ENCODE results near the gene HDHD3. TPM values are rescaled to one million over a fixed set of nuclear protein-coding genes. Genes with fewer than 3 reads are reported as not detected.
"Not testable (repeated sequence)": the region's sequence is repeated elsewhere in the genome, so short reads cannot be mapped to it uniquely, and the experiment has no call there.

HDHD3 gene
- polyA plus RNA-seq, 3 donors = 27.1 to 51.5 (median 38.3) TPM

DNA sequence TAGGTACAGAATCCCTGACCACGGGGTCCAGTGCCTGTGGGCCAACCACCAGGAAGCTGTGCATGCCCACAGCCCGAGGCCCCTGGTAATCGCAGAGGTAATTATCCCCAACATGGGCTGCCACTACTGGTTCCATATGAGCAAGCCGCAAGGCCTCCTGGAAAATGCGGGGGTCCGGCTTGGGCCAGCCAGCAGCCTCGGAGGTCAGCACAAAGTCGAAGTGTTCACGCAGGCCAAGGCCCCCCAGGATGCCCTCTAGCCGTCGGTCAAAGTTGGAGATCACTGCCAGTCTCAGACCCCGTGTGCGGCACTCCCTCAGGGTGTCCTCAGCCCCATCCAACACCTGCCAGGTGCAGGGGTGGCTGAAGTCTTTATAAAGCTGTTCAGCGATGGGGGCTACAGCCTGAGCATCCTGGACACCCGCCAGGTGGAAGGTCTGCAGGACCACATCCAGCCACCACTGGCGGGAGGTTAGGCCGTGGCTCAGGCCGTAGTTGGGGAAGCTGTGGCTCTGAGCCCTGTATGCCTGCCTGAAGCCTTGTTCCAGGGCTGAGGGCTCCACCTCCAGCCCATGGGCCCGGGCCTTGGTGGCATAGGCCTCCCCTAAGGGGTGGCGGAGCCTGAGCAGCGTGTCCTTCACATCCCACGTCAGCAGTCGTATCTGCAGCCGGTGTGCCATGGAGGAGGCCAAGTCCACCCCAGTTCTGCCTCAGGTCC lies 3.0 kb downstream of the HDHD3 start:
- no peak for DNase-seq (ENCODE audit: extremely low read depth in 1 of 11, low read depth in 9 of 11, low spot score in 4 of 11)

DNA sequence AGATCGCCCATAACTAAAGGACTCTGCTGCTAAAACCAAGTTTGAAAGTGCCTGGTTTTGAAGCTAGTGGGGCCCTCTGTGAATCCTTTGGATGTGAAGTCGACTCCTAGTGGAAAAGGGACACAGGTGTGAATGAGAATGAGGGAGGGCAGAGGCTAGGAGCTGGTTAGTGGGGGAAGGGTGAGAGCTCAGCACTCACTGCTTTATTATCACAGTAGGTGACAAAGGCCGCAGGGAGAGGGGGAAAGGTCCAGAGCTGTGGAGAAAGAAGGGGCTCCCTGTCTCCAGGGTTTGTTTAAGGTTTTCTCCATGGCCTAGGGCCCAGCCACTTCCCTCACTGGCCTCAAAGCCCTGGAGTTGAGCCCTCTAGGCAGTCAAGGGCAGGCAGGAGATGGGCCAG lies 3.5 kb downstream of the HDHD3 start:
- DNase-seq (ENCODE audit: extremely low read depth in 1 of 11, low read depth in 9 of 11, low spot score in 4 of 11) = no peak

- no peak for DNase-seq (ENCODE audit: extremely low read depth in 1 of 11, low read depth in 9 of 11, low spot score in 4 of 11)
These were observed 4.7 kb downstream of the HDHD3 start for GRCh38 chr9:113372059-113372458.

GRCh38 chr9:113370806-113371325 lies 5.9 kb downstream of the HDHD3 start:
- no peak for DNase-seq (ENCODE audit: extremely low read depth in 1 of 11, low read depth in 9 of 11, low spot score in 4 of 11)

DNA sequence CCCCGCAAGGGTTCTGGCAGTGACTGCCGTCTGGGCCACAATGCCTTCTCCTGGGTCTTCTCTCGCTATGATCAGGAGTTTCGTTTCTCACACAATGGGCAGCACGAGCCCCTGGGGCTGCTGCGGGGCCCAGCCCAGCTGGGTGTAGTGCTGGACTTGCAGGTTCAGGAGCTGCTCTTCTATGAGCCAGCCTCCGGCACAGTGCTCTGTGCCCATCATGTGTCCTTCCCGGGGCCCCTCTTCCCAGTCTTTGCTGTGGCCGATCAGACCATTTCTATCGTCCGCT lies 7.0 kb downstream of the HDHD3 start:
- DNase-seq (ENCODE audit: extremely low read depth in 1 of 11, low read depth in 9 of 11, low spot score in 4 of 11) = no peak

DNA sequence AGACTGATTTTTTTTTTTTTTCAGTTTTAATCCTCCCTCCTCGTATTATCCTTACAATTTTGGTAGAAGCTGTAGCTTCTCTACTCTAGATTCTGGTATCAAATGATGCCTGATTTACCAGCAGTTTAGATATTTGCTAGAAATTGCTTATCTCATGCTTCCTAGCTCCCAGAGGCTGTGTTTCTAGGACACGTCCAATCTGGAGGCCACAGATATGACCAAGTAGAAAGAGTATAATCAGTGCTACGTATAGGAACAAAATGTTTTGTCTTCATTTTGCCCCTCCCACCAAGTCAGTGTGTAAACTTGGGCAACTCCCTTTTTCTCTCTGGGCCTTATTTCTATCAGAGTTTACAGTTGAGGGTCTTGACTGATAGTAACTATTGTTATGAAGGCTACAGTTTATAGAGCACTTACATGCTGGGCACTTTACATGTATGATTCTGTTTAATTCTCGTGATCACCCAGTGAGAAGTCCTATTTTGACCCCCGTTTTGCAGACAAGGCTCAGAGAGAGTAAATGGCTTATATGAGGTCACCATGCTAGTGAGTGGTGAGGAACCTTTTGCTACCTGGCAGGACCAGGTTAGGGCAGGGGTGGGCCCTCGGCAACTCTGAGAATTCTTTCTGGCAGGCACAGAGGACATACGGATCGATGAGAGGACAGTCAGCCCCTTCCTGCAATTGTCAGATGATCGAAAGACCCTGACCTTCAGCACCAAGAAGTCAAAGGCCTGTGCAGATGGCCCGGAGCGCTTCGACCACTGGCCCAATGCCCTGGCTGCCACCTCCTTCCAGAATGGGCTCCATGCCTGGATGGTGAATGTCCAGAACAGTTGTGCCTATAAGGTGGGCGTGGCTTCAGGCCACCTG lies 7.6 kb downstream of the HDHD3 start:
- no peak for DNase-seq (ENCODE audit: extremely low read depth in 1 of 11, low read depth in 9 of 11, low spot score in 4 of 11)

GRCh38 chr9:113368348-113368981 lies 8.3 kb downstream of the HDHD3 start:
- DNase-seq (ENCODE audit: extremely low read depth in 1 of 11, low read depth in 9 of 11, low spot score in 4 of 11) = no peak

- DNase-seq (ENCODE audit: extremely low read depth in 1 of 11, low read depth in 9 of 11, low spot score in 4 of 11) = not testable (repeated sequence)
These were observed 11.1 kb downstream of the HDHD3 start for GRCh38 chr9:113365652-113366051.

DNA sequence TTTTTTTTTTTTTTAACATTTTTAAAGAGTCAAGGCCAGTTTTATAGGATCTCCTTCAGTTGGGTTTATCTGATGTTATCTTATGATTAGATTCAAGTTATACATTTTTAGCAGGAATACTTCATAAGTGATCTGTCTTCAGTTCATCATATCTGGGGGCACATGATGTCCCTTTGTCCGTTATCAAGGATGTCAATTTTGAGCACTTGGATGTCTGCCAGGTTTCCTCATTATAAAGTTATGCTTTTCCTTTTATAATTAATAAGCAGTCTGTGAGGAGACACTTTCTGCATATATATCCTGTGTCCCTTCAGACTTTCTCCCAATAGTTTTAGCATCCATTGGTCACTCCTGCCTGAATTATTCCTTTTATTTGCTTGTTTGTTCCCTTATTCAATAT lies 11.8 kb downstream of the HDHD3 start:
- no peak for DNase-seq (ENCODE audit: extremely low read depth in 1 of 11, low read depth in 9 of 11, low spot score in 4 of 11)

- no peak for DNase-seq (ENCODE audit: extremely low read depth in 1 of 11, low read depth in 9 of 11, low spot score in 4 of 11)
These were observed 13.4 kb downstream of the HDHD3 start for GRCh38 chr9:113363336-113363735.

DNA sequence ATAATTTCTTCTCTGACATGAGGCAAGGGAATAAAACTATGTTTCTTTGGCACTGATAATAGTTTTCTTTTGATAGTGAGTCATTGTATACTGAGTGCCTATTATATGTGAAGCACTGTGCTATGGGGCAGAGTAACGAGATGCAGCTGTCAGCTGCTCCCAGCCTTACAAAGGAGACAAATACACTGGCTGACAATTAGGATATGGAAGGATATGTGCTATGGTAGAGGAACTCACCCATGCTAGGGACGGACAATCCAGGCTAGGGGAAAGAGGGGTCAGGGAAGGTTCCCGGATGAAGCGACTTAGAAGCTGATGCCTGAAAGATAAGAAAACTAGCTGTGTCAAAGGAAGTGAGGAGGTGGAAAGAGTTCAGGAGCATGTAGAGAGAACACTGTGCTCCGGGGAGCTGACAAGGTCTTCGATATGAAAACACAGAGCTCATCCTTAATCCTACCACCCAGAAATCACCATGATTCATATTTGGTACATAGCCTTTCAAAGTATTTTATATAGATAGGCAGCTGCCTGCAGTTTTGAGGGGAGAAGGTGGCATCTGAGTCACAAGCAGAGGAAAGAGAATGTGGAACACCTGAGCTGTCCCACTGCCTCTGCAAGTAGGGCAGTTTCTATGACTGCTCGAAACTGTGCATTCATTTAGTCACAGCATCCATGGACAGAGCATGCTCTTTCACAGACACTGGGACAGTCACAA lies 15.3 kb downstream of the HDHD3 start:
- no peak for DNase-seq (ENCODE audit: extremely low read depth in 1 of 11, low read depth in 9 of 11, low spot score in 4 of 11)

DNA sequence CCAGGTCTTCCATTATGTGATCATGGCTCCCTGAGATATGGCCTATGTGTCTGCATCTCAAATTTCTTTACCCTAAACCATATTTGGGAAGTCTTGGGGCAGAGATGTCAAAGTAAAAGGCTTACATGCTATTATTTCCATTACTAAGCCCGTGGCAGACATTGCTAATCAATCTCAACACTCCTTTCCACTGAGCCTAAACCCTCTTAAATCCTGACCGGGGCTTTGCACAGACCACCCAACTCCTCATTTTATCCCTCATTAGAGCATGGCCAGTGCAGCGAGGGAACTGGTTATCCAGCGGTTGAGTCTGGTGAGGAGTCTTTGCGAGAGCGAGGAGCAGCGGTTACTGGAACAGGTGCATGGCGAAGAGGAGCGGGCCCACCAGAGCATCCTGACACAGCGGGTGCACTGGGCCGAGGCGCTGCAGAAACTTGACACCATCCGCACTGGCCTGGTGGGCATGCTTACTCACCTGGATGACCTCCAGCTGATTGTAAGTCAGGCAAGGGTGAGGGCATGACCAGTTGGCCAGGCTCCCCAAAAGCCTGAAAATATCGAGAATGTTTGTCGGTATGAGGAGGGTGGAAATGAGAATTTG lies 16.4 kb downstream of the HDHD3 start:
- no peak for DNase-seq (ENCODE audit: extremely low read depth in 1 of 11, low read depth in 9 of 11, low spot score in 4 of 11)

- no peak for DNase-seq (ENCODE audit: extremely low read depth in 1 of 11, low read depth in 9 of 11, low spot score in 4 of 11)
These were observed 17.4 kb downstream of the HDHD3 start for GRCh38 chr9:113359385-113359784.

DNA sequence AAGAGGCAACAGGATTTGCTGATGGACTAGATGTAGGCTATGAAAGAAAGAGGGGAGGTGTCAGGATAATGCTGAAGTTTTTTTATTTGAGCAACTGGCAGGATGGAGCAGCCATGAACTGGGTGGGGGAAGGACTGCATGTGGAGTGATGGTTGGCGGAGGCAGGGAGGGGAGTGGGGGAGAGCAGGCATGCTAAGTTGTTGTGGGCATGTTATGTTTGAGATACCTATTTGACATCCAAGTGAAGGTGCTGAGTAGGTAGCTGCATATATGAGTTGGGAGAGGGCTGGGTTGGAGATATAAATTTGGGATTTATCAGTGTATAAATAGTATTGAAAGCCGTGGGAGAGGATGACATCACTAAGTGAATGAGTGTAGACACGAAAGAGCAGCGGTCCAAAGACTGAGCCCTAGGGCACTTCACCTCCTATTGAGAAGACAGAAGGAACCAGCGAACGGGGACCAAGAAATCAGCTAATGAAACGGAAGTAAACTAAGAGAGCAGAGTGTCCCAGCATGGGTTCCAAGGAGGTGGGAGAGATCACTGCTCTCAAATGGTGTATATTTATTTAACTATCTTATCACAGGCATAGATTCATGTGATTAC lies 20.0 kb downstream of the HDHD3 start:
- DNase-seq (ENCODE audit: extremely low read depth in 1 of 11, low read depth in 9 of 11, low spot score in 4 of 11) = no peak

- DNase-seq (ENCODE audit: extremely low read depth in 1 of 11, low read depth in 9 of 11, low spot score in 4 of 11) = no peak
These were observed 21.7 kb downstream of the HDHD3 start for GRCh38 chr9:113355040-113355596.

- DNase-seq (ENCODE audit: extremely low read depth in 1 of 11, low read depth in 9 of 11, low spot score in 4 of 11) = no peak
These were observed 24.4 kb downstream of the HDHD3 start for GRCh38 chr9:113352411-113352810.

DNA sequence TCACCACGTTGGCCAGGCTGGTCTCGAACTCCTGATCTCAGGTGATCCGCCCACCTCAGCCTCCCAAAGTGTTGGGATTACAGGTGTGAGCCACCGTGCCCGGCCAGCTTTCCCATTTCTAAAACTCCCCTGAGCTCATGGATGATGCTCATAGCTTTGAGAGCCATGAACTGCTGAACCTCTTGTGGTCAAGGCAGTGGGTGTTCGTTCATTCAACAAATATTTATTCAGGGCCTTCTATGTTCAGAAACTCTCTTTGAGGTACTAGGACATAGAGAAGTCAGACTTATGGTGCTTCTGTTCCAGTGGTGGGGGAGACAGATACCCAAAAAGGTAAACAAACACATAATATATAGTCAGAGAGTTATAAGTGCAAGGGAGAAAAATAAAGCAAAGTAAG lies 24.8 kb downstream of the HDHD3 start:
- no peak for DNase-seq (ENCODE audit: extremely low read depth in 1 of 11, low read depth in 9 of 11, low spot score in 4 of 11)

GRCh38 chr9:113350937-113351336 lies 25.8 kb downstream of the HDHD3 start:
- DNase-seq (ENCODE audit: extremely low read depth in 1 of 11, low read depth in 9 of 11, low spot score in 4 of 11) = no peak

Measured in renal cortex interstitium (tissue), 11 donors.